Measurements from ENCODE around the gene HNRNPU. TPM values are rescaled to one million over a fixed set of nuclear protein-coding genes. Genes with fewer than 3 reads are reported as not detected.

HNRNPU gene
- total RNA-seq, 1 experiment from 2014 or later: 536 TPM

GRCh38 chr1:244854865-244855578 is 9.3 kb downstream of the HNRNPU start (continued):
- no peak for TF ChIP-seq SOX15 (CRISPR knock-in tag; IDR thresholded peaks at IDR 0.05)
- no peak for TF ChIP-seq IRF1 (CRISPR knock-in tag; IDR thresholded peaks at IDR 0.05)
- TF ChIP-seq ZNF232 (CRISPR knock-in tag; IDR thresholded peaks at IDR 0.05): no peak
- no peak for TF ChIP-seq USF2 (CRISPR knock-in tag; IDR thresholded peaks at IDR 0.05)
- TF ChIP-seq ZNF396 (CRISPR knock-in tag; IDR thresholded peaks at IDR 0.05; ENCODE audit: borderline replicate concordance): no peak

GRCh38 chr1:244854166-244854565 is 10.2 kb downstream of the HNRNPU start:
- H3K27ac Mint-ChIP-seq: no peak overlapping the region
- H3K4me3 Mint-ChIP-seq: no peak overlapping the region
- ATAC-seq (no peak), DNase-seq (ENCODE audit: low spot score) (no peak)
- ChIA-PET POLR2A (interaction anchor here (1.0 kb wide), 1 partner anchor 9 kb away, joined by 3 read pairs; no protein-coding TSS in a partner anchor), CTCF (no interaction called here)
- H3K9me3 Mint-ChIP-seq: no peaks in the 10 kb centered on the region
- peaks cover 96% of the 10 kb centered on the region for H3K36me3 Mint-ChIP-seq
- H3K27me3 Mint-ChIP-seq (ENCODE audit: low read depth): no peaks in the 10 kb centered on the region
- TF ChIP-seq MXD4 (CRISPR knock-in tag; IDR thresholded peaks at IDR 0.05; ENCODE audit: borderline replicate concordance) (no peak), ZNF396 (CRISPR knock-in tag; IDR thresholded peaks at IDR 0.05; ENCODE audit: borderline replicate concordance) (no peak), AR (CRISPR knock-in tag; IDR thresholded peaks at IDR 0.05) (no peak), PRRX2 (CRISPR knock-in tag; IDR thresholded peaks at IDR 0.05) (no peak), NFE2L1 (CRISPR knock-in tag; IDR thresholded peaks at IDR 0.05) (no peak), USF1 (CRISPR knock-in tag; IDR thresholded peaks at IDR 0.05) (no peak), ZNF317 (CRISPR knock-in tag; IDR thresholded peaks at IDR 0.05; ENCODE audit: borderline replicate concordance, low read depth) (no peak), E2F4 (CRISPR knock-in tag; IDR thresholded peaks at IDR 0.05; ENCODE audit: borderline replicate concordance, low read depth) (no peak), ZBTB43 (CRISPR knock-in tag; IDR thresholded peaks at IDR 0.05) (no peak), STAT6 (CRISPR knock-in tag; conservative IDR thresholded peaks at IDR 0.05; ENCODE audit: low read depth) (no peak)
- H3K4me1 Mint-ChIP-seq: peaks cover 20% of the 10 kb centered on the region

Measured in WTC11 (cell line).